Measurements from ENCODE around the gene IL17C.

GRCh38 chr16:88639231-88640038, 1.1 kb downstream of the IL17C start:
- no peak for TF ChIP-seq CTCF (IDR thresholded peaks at IDR 0.05; ENCODE audit: low read depth, low read length, poor library complexity, severe bottlenecking)
- no peak for TF ChIP-seq EZH2phosphoT487 (IDR thresholded peaks at IDR 0.05; ENCODE audit: borderline replicate concordance, low read length)

Measured in DOHH2 (cell line).